A549 (cell line): ENCODE data around the gene ARHGAP30. TPM values are rescaled to one million over a fixed set of nuclear protein-coding genes. Genes with fewer than 3 reads are reported as not detected.

Experiments
- ATAC-seq, 2 experiments: fragments of 200-7000 bp in 1 of 2; fragments of >200 bp in 1 of 2; cut with Nextera tagmentation in 1 of 2; cut with Tn5 transposase in 1 of 2; 3 replicates each; pipeline versions ENCODE4 v1.8.0 to v1.9.1; 2018 to 2020; ENCODE audit warnings: mild to moderate bottlenecking in 1 of 2, moderate library complexity in 1 of 2
- CTCF ChIA-PET: fragments of 300-600 bp; sonication (Branson Sonifier 250); formaldehyde crosslinking; extraction: SDS; loops from one replicate; lab custom pipeline; 2021; ENCODE audit warnings: antibody characterized with exemption, inconsistent platforms; lab: Yijun Ruan, JAX
- POLR2A ChIA-PET: fragments of 350-600 bp; formaldehyde crosslinking; extraction: SDS; loops from one replicate; lab custom pipeline; 2021; ENCODE audit warnings: antibody characterized with exemption, inconsistent platforms; lab: Yijun Ruan, JAX
- DNase-seq, 2 experiments: peaks; one replicate each; pipeline versions ENCODE4 v3.0.0 to v3.0.0-alpha.2; 2011 to 2016; ENCODE audit warnings: low read depth in 1 of 2, low spot score in 1 of 2
- FAIRE-seq: peaks from 2 replicates; lab custom pipeline; 2011; peaks lifted over from hg19 to GRCh38; lab: Jason Lieb, UNC
- H3K27ac ChIP-seq, 2 experiments: fragments of >200 bp; sonication (Bioruptor Twin); formaldehyde crosslinking; 3 replicates each; pipeline ENCODE4 v1.5.1; 2016 to 2017
- H3K4me1 ChIP-seq: fragments of >200 bp; sonication (Bioruptor Twin); formaldehyde crosslinking; 3 replicates; pipeline ENCODE4 v1.6.1; 2016
- H3K4me2 ChIP-seq: fragments of >200 bp; sonication (Bioruptor Twin); formaldehyde crosslinking; 3 replicates; pipeline ENCODE4 v1.6.1; 2016
- H3K4me3 ChIP-seq: fragments of >200 bp; sonication (Bioruptor Twin); formaldehyde crosslinking; 3 replicates; pipeline ENCODE4 v1.5.1; 2016
- H3K9me3 ChIP-seq: fragments of >200 bp; sonication (Bioruptor Twin); formaldehyde crosslinking; 3 replicates; pipeline ENCODE4 v1.6.1; 2016
- CBX2 ChIP-seq: fragments of 200-600 bp; sonication (generic); IDR thresholded peaks from 2 replicates; pipeline ENCODE4 v1.6.1; 2016; ENCODE audit warnings: low read depth, mild to moderate bottlenecking, borderline replicate concordance
- CEBPB ChIP-seq, 2 experiments: fragments of >200 bp in 1 of 2; sonication (Bioruptor Twin) in 1 of 2; formaldehyde crosslinking in 1 of 2; IDR thresholded peaks; 2 replicates each; pipeline ENCODE4 v1.6.1; 2012 to 2016
- CHD2 ChIP-seq: fragments of 150-350 bp; IDR thresholded peaks from 2 replicates; pipeline ENCODE4 v1.6.1; 2014; ENCODE audit warnings: low read length; ENCODE audit not compliant: partially characterized antibody
- EHMT2 ChIP-seq: fragments of 200-600 bp; sonication (generic); IDR thresholded peaks from 2 replicates; pipeline ENCODE4 v1.6.1; 2016; ENCODE audit warnings: antibody characterized with exemption, low read depth, mild to moderate bottlenecking, moderate library complexity
- EP300 ChIP-seq, 2 experiments: fragments of >200 bp; sonication (Bioruptor Twin); formaldehyde crosslinking; IDR thresholded peaks; 2 replicates in 1 of 2; 3 replicates in 1 of 2; pipeline ENCODE4 v1.6.1; 2016 to 2017
- HDAC2 ChIP-seq: fragments of 200-600 bp; sonication (generic); IDR thresholded peaks from 2 replicates; pipeline ENCODE4 v1.6.1; 2016
- HMGXB4 ChIP-seq: fragments of 250-450 bp; sonication (Bioruptor Pico); IDR thresholded peaks from 2 replicates; pipeline ENCODE4 v1.5.0; 2021; ENCODE audit warnings: mild to moderate bottlenecking, moderate library complexity, borderline replicate concordance
- HOXB13 ChIP-seq: fragments of 250-450 bp; sonication (Bioruptor Pico); IDR thresholded peaks from 2 replicates; pipeline ENCODE4 v1.5.0; 2020; ENCODE audit warnings: low read depth, mild to moderate bottlenecking, moderate library complexity
- HOXB5 ChIP-seq: fragments of 250-450 bp; sonication (Bioruptor Pico); IDR thresholded peaks from 2 replicates; pipeline ENCODE4 v1.5.0; 2020; ENCODE audit warnings: mild to moderate bottlenecking, moderate library complexity
- KDM5A ChIP-seq: fragments of 200-600 bp; sonication (generic); IDR thresholded peaks from 2 replicates; pipeline ENCODE4 v1.6.1; 2016; ENCODE audit warnings: antibody characterized with exemption, mild to moderate bottlenecking
- NFE2L2 ChIP-seq: fragments of 150-350 bp; conservative IDR thresholded peaks from 2 replicates; pipeline ENCODE4 v1.6.1; 2014; ENCODE audit warnings: low read length
- NR3C1 ChIP-seq: fragments of >200 bp; sonication (Bioruptor Twin); formaldehyde crosslinking; IDR thresholded peaks from 3 replicates; pipeline ENCODE4 v1.6.1; 2017
- POLR2AphosphoS2 ChIP-seq: conservative IDR thresholded peaks from 2 replicates; pipeline ENCODE4 v1.6.1; 2012; ENCODE audit warnings: low read length, improper control_type of control experiment, inconsistent platforms
- RAD21 ChIP-seq, 2 experiments: fragments of >200 bp in 1 of 2; sonication (Bioruptor Twin) in 1 of 2; formaldehyde crosslinking in 1 of 2; IDR thresholded peaks in 1 of 2; conservative IDR thresholded peaks in 1 of 2; 2 replicates in 1 of 2; 3 replicates in 1 of 2; pipeline ENCODE4 v1.6.1; 2012 to 2018; ENCODE audit warnings: inconsistent platforms in 1 of 2
- RCOR1 ChIP-seq: fragments of 150-350 bp; IDR thresholded peaks from 2 replicates; pipeline ENCODE4 v1.6.1; 2014; ENCODE audit warnings: antibody characterized with exemption, low read length, low read depth
- RFX5 ChIP-seq: fragments of 450-650 bp; IDR thresholded peaks from 2 replicates; pipeline ENCODE4 v1.7.1; 2014; ENCODE audit warnings: antibody characterized with exemption, mild to moderate bottlenecking, moderate library complexity
- RNF2 ChIP-seq: fragments of 200-600 bp; sonication (generic); IDR thresholded peaks from 2 replicates; pipeline ENCODE4 v1.6.1; 2016; ENCODE audit warnings: low read depth, mild to moderate bottlenecking, antibody characterized with exemption, moderate library complexity, borderline replicate concordance
- SMC3 ChIP-seq: fragments of >200 bp; sonication (Bioruptor Twin); formaldehyde crosslinking; IDR thresholded peaks from 3 replicates; pipeline ENCODE4 v1.6.1; 2018; ENCODE audit warnings: inconsistent platforms
- ZFP36 ChIP-seq: fragments of 450-650 bp; IDR thresholded peaks from 2 replicates; pipeline ENCODE4 v1.6.1; 2014; ENCODE audit warnings: borderline replicate concordance; ENCODE audit not compliant: partially characterized antibody
- WGBS: methylation state at CpG from one replicate; pipeline ENCODE4 v1.1.6; 2017; ENCODE audit errors: missing lambda C conversion rate; 5-methylcytosine and 5-hydroxymethylcytosine counted together
- polyA plus RNA-seq, 4 experiments: library from polyadenylated mRNA; depleted of rRNA in 3 of 4; stranded (reverse); fragments of >200 nt; fragmentation: RNase III in 1 of 4; extraction: RNeasy Plus Mini Kit Qiagen cat#74134 plus additional on column Dnase treatment in 1 of 4; gene quantifications; 2 replicates in 3 of 4; 3 replicates in 1 of 4; pipeline ENCODE4 v1.2.3, GENCODE V29; 2011 to 2017
- TF ChIP-seq, protein P1 (sequence below): fragments of >200 bp; sonication (Bioruptor Twin); formaldehyde crosslinking; IDR thresholded peaks from 3 replicates; pipeline ENCODE4 v1.5.1; 2016
- TF ChIP-seq, protein P2 (sequence below): fragments of >200 bp; sonication (Bioruptor Twin); formaldehyde crosslinking; IDR thresholded peaks from 2 replicates; pipeline ENCODE4 v1.6.1; 2016
- TF ChIP-seq, protein P3 (sequence below): IDR thresholded peaks from 2 replicates; pipeline ENCODE4 v1.6.1; 2012
- TF ChIP-seq, protein P4 (sequence below): IDR thresholded peaks from 2 replicates; pipeline ENCODE4 v1.6.1; 2012
- TF ChIP-seq, protein P5 (sequence below): fragments of 250-450 bp; sonication (Bioruptor Pico); IDR thresholded peaks from 2 replicates; pipeline ENCODE4 v1.5.0; 2020; ENCODE audit warnings: low read depth, mild to moderate bottlenecking, moderate library complexity
- TF ChIP-seq, protein P6 (sequence below): fragments of >200 bp; sonication (Bioruptor Twin); formaldehyde crosslinking; IDR thresholded peaks from 3 replicates; pipeline ENCODE4 v1.6.1; 2016

The ARHGAP30 gene
- polyA plus RNA-seq, 2 of the 4 experiments (the other 2 are of a cell fraction): 0.06 to 0.13 TPM

DNA sequence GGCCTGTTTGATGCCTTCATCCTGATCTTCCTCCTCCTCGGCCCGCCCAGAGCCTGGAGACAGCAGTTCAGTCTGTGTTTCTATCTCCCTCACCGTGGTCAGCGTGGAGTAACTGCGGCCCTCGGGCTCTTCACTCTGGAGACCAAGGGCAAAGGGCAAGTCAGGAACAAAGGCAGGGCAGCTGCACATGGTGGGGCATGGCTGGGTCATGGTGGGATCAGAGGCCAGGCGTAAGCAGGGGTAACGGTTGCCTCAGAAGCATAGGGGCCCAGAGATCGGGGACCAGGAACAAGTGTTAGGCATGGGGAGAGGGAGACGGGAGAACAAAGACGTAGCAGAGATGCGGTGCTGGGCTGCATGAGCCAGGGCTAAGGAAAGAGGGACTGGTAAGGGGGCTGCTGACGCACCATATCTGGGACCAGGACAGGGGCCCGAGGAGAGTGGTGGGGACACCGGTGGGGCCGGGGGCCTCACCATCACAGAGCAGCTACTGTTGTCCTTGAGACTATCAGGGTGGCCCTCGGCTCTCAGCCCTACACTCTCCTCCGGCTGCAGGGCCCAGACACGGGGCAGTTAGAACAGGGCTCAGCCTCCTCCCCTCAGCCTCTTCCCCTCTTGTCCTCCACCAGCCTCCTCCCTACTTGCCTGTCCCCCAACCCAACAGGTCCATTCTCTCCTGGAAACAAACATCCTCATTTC lies 3.2 kb upstream of the ARHGAP30 start:
- CTCF ChIA-PET: interaction anchor here (0.7 to 13.9 kb wide), 18 partner anchors 9 to 346 kb away, joined by 3 to 319 read pairs (median 4); partner anchors contain the start of genes F11R, KLHDC9 and NECTIN4
- FAIRE-seq: no peak
- ATAC-seq: no peak

DNA sequence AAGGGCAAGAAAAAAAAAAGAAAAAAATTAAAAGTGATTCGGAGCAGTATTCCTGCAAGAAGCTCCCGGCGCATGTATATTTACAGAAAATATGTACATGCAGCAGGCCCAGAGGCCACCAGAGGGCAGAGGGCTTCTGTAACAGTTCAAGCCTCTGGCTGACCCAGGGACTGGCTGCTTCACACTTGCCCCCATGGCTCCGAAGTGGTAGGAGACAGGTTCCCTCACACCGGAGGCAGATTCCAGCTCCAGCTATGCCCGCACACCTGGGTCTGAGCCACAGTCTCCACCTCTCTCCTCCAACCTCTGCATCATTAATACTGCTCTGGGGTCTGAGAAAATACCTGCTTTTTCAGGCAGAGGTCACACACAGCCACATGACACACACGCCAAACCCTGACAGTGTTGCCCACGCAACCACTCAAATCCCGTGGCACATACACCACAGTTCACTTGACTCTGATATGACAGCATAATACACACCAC lies 2.2 kb upstream of the ARHGAP30 start:
- TF ChIP-seq EHMT2 (no peak), CBX2 (no peak), HOXB13 (no peak), NR3C1 (no peak), RAD21 (conservative IDR thresholded peaks at IDR 0.05 in 1 of 2, IDR thresholded peaks at IDR 0.05 in 1 of 2) (peak; percentile 73 to 81), SMC3 (peak; percentile 91), EP300 (IDR thresholded peaks at IDR 0.05) (no peak), HMGXB4 (CRISPR knock-in tag) (no peak), ZFP36 (no peak)
- TF ChIP-seq, protein P1, sequence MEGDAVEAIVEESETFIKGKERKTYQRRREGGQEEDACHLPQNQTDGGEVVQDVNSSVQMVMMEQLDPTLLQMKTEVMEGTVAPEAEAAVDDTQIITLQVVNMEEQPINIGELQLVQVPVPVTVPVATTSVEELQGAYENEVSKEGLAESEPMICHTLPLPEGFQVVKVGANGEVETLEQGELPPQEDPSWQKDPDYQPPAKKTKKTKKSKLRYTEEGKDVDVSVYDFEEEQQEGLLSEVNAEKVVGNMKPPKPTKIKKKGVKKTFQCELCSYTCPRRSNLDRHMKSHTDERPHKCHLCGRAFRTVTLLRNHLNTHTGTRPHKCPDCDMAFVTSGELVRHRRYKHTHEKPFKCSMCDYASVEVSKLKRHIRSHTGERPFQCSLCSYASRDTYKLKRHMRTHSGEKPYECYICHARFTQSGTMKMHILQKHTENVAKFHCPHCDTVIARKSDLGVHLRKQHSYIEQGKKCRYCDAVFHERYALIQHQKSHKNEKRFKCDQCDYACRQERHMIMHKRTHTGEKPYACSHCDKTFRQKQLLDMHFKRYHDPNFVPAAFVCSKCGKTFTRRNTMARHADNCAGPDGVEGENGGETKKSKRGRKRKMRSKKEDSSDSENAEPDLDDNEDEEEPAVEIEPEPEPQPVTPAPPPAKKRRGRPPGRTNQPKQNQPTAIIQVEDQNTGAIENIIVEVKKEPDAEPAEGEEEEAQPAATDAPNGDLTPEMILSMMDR: peak; percentile 75
- TF ChIP-seq, protein P2, sequence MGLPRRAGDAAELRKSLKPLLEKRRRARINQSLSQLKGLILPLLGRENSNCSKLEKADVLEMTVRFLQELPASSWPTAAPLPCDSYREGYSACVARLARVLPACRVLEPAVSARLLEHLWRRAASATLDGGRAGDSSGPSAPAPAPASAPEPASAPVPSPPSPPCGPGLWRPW: no peak
- TF ChIP-seq, protein P3, sequence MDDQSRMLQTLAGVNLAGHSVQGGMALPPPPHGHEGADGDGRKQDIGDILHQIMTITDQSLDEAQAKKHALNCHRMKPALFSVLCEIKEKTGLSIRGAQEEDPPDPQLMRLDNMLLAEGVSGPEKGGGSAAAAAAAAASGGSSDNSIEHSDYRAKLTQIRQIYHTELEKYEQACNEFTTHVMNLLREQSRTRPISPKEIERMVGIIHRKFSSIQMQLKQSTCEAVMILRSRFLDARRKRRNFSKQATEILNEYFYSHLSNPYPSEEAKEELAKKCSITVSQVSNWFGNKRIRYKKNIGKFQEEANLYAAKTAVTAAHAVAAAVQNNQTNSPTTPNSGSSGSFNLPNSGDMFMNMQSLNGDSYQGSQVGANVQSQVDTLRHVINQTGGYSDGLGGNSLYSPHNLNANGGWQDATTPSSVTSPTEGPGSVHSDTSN: no peak
- TF ChIP-seq, protein P4, sequence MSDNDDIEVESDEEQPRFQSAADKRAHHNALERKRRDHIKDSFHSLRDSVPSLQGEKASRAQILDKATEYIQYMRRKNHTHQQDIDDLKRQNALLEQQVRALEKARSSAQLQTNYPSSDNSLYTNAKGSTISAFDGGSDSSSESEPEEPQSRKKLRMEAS: no peak
- ChIA-PET POLR2A (interaction anchor here (0.6 to 0.7 kb wide), 2 partner anchors 16 to 20 kb away, joined by 3 read pairs; no protein-coding TSS in a partner anchor), CTCF (interaction anchor here (0.6 to 13.9 kb wide), 36 partner anchors 8 to 345 kb away, joined by 3 to 319 read pairs (median 5); partner anchors contain the start of genes B4GALT3, DEDD, F11R and ITLN2)
- H3K9me3 ChIP-seq: no peaks in the 10 kb centered on the region
- peak overlapping the region in 1 of 2 experiments; percentile 51; a peak in 2 of 6 replicates for H3K27ac ChIP-seq
- no peak overlapping the region for H3K4me3 ChIP-seq
- 62% methylated on average over 9 of the region's 9 CpGs for WGBS
- peaks cover 27% of the 10 kb centered on the region for H3K4me1 ChIP-seq
- peak; percentile 77 to 83 for ATAC-seq
- no peak overlapping the region for H3K4me2 ChIP-seq
- FAIRE-seq: no peak
- DNase-seq: peak; percentile 70 to 72

More for the DNA sequence above, 3.2 kb upstream of the ARHGAP30 start:
- Histone ChIP-seq H3K27ac (peak overlapping the region in 1 of 2 experiments; percentile 71; a peak in 3 of 6 replicates), H3K4me3 (no peak overlapping the region), H3K4me2 (0 out of 3 replicates have a peak overlapping the region, but pooled peaks have one; percentile 26), H3K9me3 (no peaks in the 10 kb centered on the region), H3K4me1 (peaks cover 27% of the 10 kb centered on the region)
- TF ChIP-seq RNF2 (no peak), ZFP36 (no peak), EP300 (IDR thresholded peaks at IDR 0.05) (no peak), RFX5 (no peak), HOXB5 (CRISPR knock-in tag) (no peak), CEBPB (IDR thresholded peaks at IDR 0.05) (no peak), NFE2L2 (no peak), RCOR1 (no peak), KDM5A (no peak), HDAC2 (no peak), CHD2 (no peak), POLR2AphosphoS2 (no peak)
- TF ChIP-seq, protein P5, sequence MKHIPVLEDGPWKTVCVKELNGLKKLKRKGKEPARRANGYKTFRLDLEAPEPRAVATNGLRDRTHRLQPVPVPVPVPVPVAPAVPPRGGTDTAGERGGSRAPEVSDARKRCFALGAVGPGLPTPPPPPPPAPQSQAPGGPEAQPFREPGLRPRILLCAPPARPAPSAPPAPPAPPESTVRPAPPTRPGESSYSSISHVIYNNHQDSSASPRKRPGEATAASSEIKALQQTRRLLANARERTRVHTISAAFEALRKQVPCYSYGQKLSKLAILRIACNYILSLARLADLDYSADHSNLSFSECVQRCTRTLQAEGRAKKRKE (CRISPR knock-in tag): no peak
- TF ChIP-seq, protein P6, sequence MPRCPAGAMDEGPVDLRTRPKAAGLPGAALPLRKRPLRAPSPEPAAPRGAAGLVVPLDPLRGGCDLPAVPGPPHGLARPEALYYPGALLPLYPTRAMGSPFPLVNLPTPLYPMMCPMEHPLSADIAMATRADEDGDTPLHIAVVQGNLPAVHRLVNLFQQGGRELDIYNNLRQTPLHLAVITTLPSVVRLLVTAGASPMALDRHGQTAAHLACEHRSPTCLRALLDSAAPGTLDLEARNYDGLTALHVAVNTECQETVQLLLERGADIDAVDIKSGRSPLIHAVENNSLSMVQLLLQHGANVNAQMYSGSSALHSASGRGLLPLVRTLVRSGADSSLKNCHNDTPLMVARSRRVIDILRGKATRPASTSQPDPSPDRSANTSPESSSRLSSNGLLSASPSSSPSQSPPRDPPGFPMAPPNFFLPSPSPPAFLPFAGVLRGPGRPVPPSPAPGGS: no peak
- DNase-seq: no peak
- POLR2A ChIA-PET: interaction anchor here (0.5 kb wide), 1 partner anchor 82 kb away, joined by 3 read pairs; no protein-coding TSS in a partner anchor
- whole genome bisulfite sequencing: 92% methylated on average over 19 of the region's 19 CpGs
